Spleen (tissue), 11 donors: ENCODE data around the gene LCA5. TPM values are rescaled to one million over a fixed set of nuclear protein-coding genes. Genes with fewer than 3 reads are reported as not detected.

Experiments used
- DNase-seq: peaks from one replicate; pipeline ENCODE4 v3.0.0-alpha.2; 2020
- H3K27ac ChIP-seq, 8 donors: fragments of 200-600 bp; sonication (generic) in 7 of 8; 1 replicate in 4 of 8; 2 replicates in 4 of 8; pipeline versions ENCODE4 v1.5.0 to v1.8.0; 2016 to 2021; ENCODE audit warnings: inconsistent platforms in 4 of 8, mild to moderate bottlenecking in 4 of 8, moderate library complexity in 1 of 8
- H3K27me3 ChIP-seq, 7 donors: fragments of 200-600 bp; sonication (generic) in 6 of 7; replicated peaks in 1 of 7; 1 replicate in 4 of 7; 2 replicates in 3 of 7; pipeline versions ENCODE4 v1.5.0 to v1.8.0; 2016 to 2021; ENCODE audit warnings: inconsistent platforms in 3 of 7, mild to moderate bottlenecking in 1 of 7
- H3K36me3 ChIP-seq, 6 donors: fragments of 200-600 bp; sonication (generic) in 5 of 6; 1 replicate in 4 of 6; 2 replicates in 2 of 6; pipeline versions ENCODE4 v1.5.0 to v1.8.0; 2016 to 2021; ENCODE audit warnings: inconsistent platforms in 2 of 6
- H3K4me1 ChIP-seq, 6 donors: fragments of 200-600 bp; sonication (generic) in 5 of 6; 1 replicate in 3 of 6; 2 replicates in 3 of 6; pipeline versions ENCODE4 v1.5.0 to v1.8.0; 2016 to 2021; ENCODE audit warnings: inconsistent platforms in 3 of 6
- H3K4me3 ChIP-seq, 8 donors: fragments of 200-600 bp; sonication (generic) in 7 of 8; 1 replicate in 4 of 8; 2 replicates in 4 of 8; pipeline versions ENCODE4 v1.5.0 to v1.8.0; 2016 to 2021; ENCODE audit warnings: inconsistent platforms in 4 of 8, mild to moderate bottlenecking in 4 of 8, moderate library complexity in 2 of 8
- H3K9me3 ChIP-seq, 8 donors: fragments of 200-600 bp; sonication (generic) in 7 of 8; 1 replicate in 4 of 8; 2 replicates in 4 of 8; pipeline versions ENCODE4 v1.5.0 to v1.8.0; 2016 to 2021; ENCODE audit warnings: inconsistent platforms in 4 of 8
- CTCF ChIP-seq, 11 experiments: fragments of 200-600 bp in 7 of 11; fragments of 450-650 bp in 4 of 11; sonication (generic) in 4 of 11; IDR thresholded peaks in 8 of 11; conservative IDR thresholded peaks in 3 of 11; 1 replicate in 7 of 11; 2 replicates in 4 of 11; pipeline versions ENCODE4 v1.4.0 to v1.8.0; 2016 to 2021; ENCODE audit warnings: antibody characterized with exemption in 11 of 11, inconsistent platforms in 4 of 11, mild to moderate bottlenecking in 1 of 11
- POLR2A ChIP-seq, 3 donors: fragments of 450-650 bp; IDR thresholded peaks; one replicate each; pipeline ENCODE4 v1.5.1; 2017; ENCODE audit warnings: antibody characterized with exemption in 3 of 3, mild to moderate bottlenecking in 1 of 3
- POLR2AphosphoS5 ChIP-seq, 3 donors: sonication (generic); formaldehyde crosslinking; IDR thresholded peaks; one replicate each; pipeline ENCODE4 v1.5.1; 2017; ENCODE audit warnings: antibody characterized with exemption in 3 of 3
- WGBS, 5 donors: extraction: QIAGEN DNeasy Blood & Tissue Kit in 3 of 5; methylation state at CpG; one replicate each; pipeline versions ENCODE4 v1.1.5 to v1.1.7; 2013 to 2018; 5-methylcytosine and 5-hydroxymethylcytosine counted together
- intact Hi-C: fragments of 100-400 bp; cut with DNase I; formaldehyde crosslinking; loops from one replicate; pipeline ENCODE4 v1.15.0; 2023; ENCODE audit warnings: low total_unique reads
- polyA plus RNA-seq, 3 donors: library from polyadenylated mRNA; stranded (reverse); fragments of 200-250 nt; gene quantifications; one replicate each; pipeline ENCODE4 v1.2.1, GENCODE V29; 2013
- total RNA-seq, 7 donors: library from RNA; depleted of rRNA in 3 of 7; stranded (reverse); fragments of >200 nt in 3 of 7; fragmentation: NEBNext Ultra II Directional in 4 of 7; extraction: Animal tissue kit (Norgen Biotek cat#: 25700) in 4 of 7; gene quantifications; one replicate each; pipeline versions ENCODE4 v1.1.0 to v1.2.1, GENCODE V29; 2016 to 2021
- donor health status: healthy with polysubstance abuse.
- donor health status: DM: no; HTN: no; CAD: no; lungs with moderate emphysema.
- donor health status: DM: no; HTN: no; CAD: no.
- donor health status: Bipolar disorder and iron deficiency.
- donor health status: healthy.
- donor health status: DM: no; HTN: no; CAD: no.
- donor health status: DM: yes; HTN: yes; CAD: no.

Gene LCA5
- total and polyA plus RNA-seq, 10 donors: 0.43 to 3.5 (median 2.1) TPM

- Histone ChIP-seq H3K36me3 (no peaks in the 10 kb centered on the region), H3K4me3 (peak overlapping the region in 2 of 8 donors; percentile 24 to 46), H3K27ac (no peak overlapping the region), H3K27me3 (no peaks in the 10 kb centered on the region), H3K9me3 (no peaks in the 10 kb centered on the region), H3K4me1 (peaks cover 0 to 9% (median 5%) of the 10 kb centered on the region in 6 donors)
- no peak for DNase-seq
- peak in 8 of 11 experiments; percentile 25 to 60 (median 34) for TF ChIP-seq CTCF (IDR thresholded peaks at IDR 0.05 in 8 of 11, conservative IDR thresholded peaks at IDR 0.05 in 3 of 11)
- no peak for TF ChIP-seq POLR2AphosphoS5 (IDR thresholded peaks at IDR 0.05)
- WGBS, 5 donors: 29 to 34% (median 30%) methylated on average over 3 of the region's 3 CpGs
- intact Hi-C loops: no loop called here
Measured at GRCh38 chr6:79570129-79571029, 33.1 kb upstream of the LCA5 start.

GRCh38 chr6:79568996-79569395 lies 31.8 kb upstream of the LCA5 start:
- intact Hi-C loops: no loop called here
- 84 to 98% (median 86%) methylated on average over 2 of the region's 2 CpGs for WGBS, 5 donors
- Histone ChIP-seq H3K9me3 (no peaks in the 10 kb centered on the region), H3K27me3 (no peaks in the 10 kb centered on the region), H3K4me1 (peaks cover 0 to 9% (median 5%) of the 10 kb centered on the region in 6 donors), H3K4me3 (no peak overlapping the region), H3K36me3 (no peaks in the 10 kb centered on the region), H3K27ac (no peak overlapping the region)
- no peak for DNase-seq
- TF ChIP-seq POLR2A (IDR thresholded peaks at IDR 0.05) (no peak), POLR2AphosphoS5 (IDR thresholded peaks at IDR 0.05) (no peak), CTCF (IDR thresholded peaks at IDR 0.05 in 8 of 11, conservative IDR thresholded peaks at IDR 0.05 in 3 of 11) (no peak)

- intact Hi-C loops: no loop called here
- Histone ChIP-seq H3K27ac (no peak overlapping the region), H3K36me3 (no peaks in the 10 kb centered on the region), H3K4me1 (no peaks in the 10 kb centered on the region), H3K4me3 (no peak overlapping the region), H3K9me3 (no peaks in the 10 kb centered on the region), H3K27me3 (no peaks in the 10 kb centered on the region)
- no peak for DNase-seq
- TF ChIP-seq CTCF (IDR thresholded peaks at IDR 0.05 in 8 of 11, conservative IDR thresholded peaks at IDR 0.05 in 3 of 11): no peak
- no peak for TF ChIP-seq POLR2AphosphoS5 (IDR thresholded peaks at IDR 0.05)
- TF ChIP-seq POLR2A (IDR thresholded peaks at IDR 0.05): no peak
- 63 to 85% (median 82%) methylated on average over 2 of the region's 2 CpGs for WGBS, 5 donors
Measured at GRCh38 chr6:79564636-79565035, 27.4 kb upstream of the LCA5 start.

- no peak for DNase-seq
Measured at GRCh38 chr6:79559706-79560105, 22.5 kb upstream of the LCA5 start.

More at GRCh38 chr6:79559706-79560105, 22.5 kb upstream of the LCA5 start:
- H3K9me3 ChIP-seq: no peaks in the 10 kb centered on the region
- no peaks in the 10 kb centered on the region for H3K27me3 ChIP-seq
- H3K36me3 ChIP-seq: no peaks in the 10 kb centered on the region
- 66 to 96% (median 88%) methylated on average over 2 of the region's 2 CpGs for WGBS, 5 donors
- intact Hi-C loops: no loop called here
- no peak overlapping the region for H3K27ac ChIP-seq
- no peaks in the 10 kb centered on the region for H3K4me1 ChIP-seq
- TF ChIP-seq POLR2A (IDR thresholded peaks at IDR 0.05): no peak
- no peak for TF ChIP-seq POLR2AphosphoS5 (IDR thresholded peaks at IDR 0.05)
- TF ChIP-seq CTCF (IDR thresholded peaks at IDR 0.05 in 8 of 11, conservative IDR thresholded peaks at IDR 0.05 in 3 of 11): no peak
- H3K4me3 ChIP-seq: no peak overlapping the region
